K562 treated with DMSO at 1 percent for 12 hours (cell line): ENCODE results near the gene CTTN. TPM values are rescaled to one million over a fixed set of nuclear protein-coding genes. Genes with fewer than 3 reads are reported as not detected.

ENCODE experiments used
- total RNA-seq: library from RNA; unstranded; fragments of 300-600 nt; gene quantifications from 2 replicates; pipeline ENCODE4 v1.2.3, GENCODE V29; 2022; ENCODE audit not compliant: insufficient read depth

Gene CTTN
- total RNA-seq, result 54.9 and 138 TPM in 2 replicates

GRCh38 chr11:70397983-70398833 lies at the start of gene CTTN:
Gene CTTN (plus strand): TSS chr11:70398529. CDS start chr11:70407298, 8,769 bp downstream.

Other genes with a start within 250 kb of the CTTN start
- 24.7 and 34.5 TPM in 2 replicates for gene FADD, start 195.2 kb upstream of the CTTN start, total RNA-seq
- gene PPFIA1, start 127.8 kb upstream of the CTTN start, total RNA-seq, result 14.2 and 41.9 TPM in 2 replicates